Suprapubic skin (tissue), 4 donors: Measurements from ENCODE around the gene HACE1.
"Not testable (repeated sequence)": the region's sequence is repeated elsewhere in the genome, so short reads cannot be mapped to it uniquely, and the experiment has no call there.

Experiments
- CTCF ChIP-seq, 2 donors: fragments of 200-600 bp in 1 of 2; fragments of 450-650 bp in 1 of 2; sonication (generic) in 1 of 2; IDR thresholded peaks; one replicate each; pipeline ENCODE4 v1.5.1; 2016 to 2019; ENCODE audit warnings: antibody characterized with exemption in 2 of 2, mild to moderate bottlenecking in 1 of 2, moderate library complexity in 1 of 2
- EP300 ChIP-seq: sonication (generic); formaldehyde crosslinking; IDR thresholded peaks from one replicate; pipeline ENCODE4 v1.6.1; 2017; ENCODE audit warnings: antibody characterized with exemption
- POLR2A ChIP-seq, 2 donors: fragments of 450-650 bp; IDR thresholded peaks; one replicate each; pipeline ENCODE4 v1.6.1; 2017; ENCODE audit warnings: antibody characterized with exemption in 2 of 2, mild to moderate bottlenecking in 2 of 2, moderate library complexity in 2 of 2
- POLR2AphosphoS5 ChIP-seq, 3 donors: sonication (generic); formaldehyde crosslinking; IDR thresholded peaks; one replicate each; pipeline ENCODE4 v1.6.1; 2017; ENCODE audit warnings: antibody characterized with exemption in 3 of 3

DNA sequence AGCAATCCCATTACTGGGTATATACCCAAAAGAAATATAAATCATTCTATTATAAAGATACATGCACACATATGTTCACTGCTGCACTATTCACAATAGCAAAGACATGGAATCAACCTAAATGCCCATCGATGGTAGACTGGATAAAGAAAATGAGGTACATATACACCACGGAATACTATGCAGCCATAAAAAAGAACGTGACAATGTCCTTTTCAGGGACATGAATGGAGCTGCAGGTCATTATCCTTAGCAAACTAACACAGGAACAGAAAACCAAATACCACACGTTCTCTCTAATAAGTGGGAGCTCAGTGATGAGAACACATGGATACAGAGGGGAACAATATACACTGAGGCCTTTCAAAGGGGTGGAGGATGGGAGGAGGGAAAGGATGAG, 38.9 kb downstream of the HACE1 start:
- TF ChIP-seq CTCF (IDR thresholded peaks at IDR 0.05); POLR2AphosphoS5 (IDR thresholded peaks at IDR 0.05); POLR2A (IDR thresholded peaks at IDR 0.05); EP300: not testable (repeated sequence)
